MM.1S (cell line): Measurements from ENCODE around the gene EEPD1.

Experiments used
- CTCF ChIP-seq: fragments of 300-600 bp; sonication (generic); IDR thresholded peaks from 2 replicates; pipeline ENCODE4 v1.5.1; 2016; ENCODE audit warnings: antibody characterized with exemption, low read length, mixed read lengths
- EZH2 ChIP-seq: fragments of 300-600 bp; sonication (generic); optimal IDR thresholded peaks from 2 replicates; pipeline ENCODE3; 2017; ENCODE audit warnings: low read depth, mild to moderate bottlenecking, antibody characterized with exemption, low read length, mixed read lengths
- EZH2phosphoT487 ChIP-seq: fragments of 300-600 bp; sonication (generic); IDR thresholded peaks from 2 replicates; pipeline ENCODE4 v1.6.1; 2018; ENCODE audit warnings: antibody characterized with exemption, low read length

- TF ChIP-seq EZH2 (no peak), CTCF (no peak), EZH2phosphoT487 (no peak)
Observed at GRCh38 chr7:36192877-36193276, 39.8 kb downstream of the EEPD1 start.
